Left hindlimb (tissue), 1 donor: ENCODE data around the gene PRSS36.
"Not testable (repeated sequence)": the region's sequence is repeated elsewhere in the genome, so short reads cannot be mapped to it uniquely, and the experiment has no call there.

ENCODE experiments used
- DNase-seq: peaks from one replicate; pipeline ENCODE4 v3.0.0-alpha.2; 2018

Gene PRSS36

DNA sequence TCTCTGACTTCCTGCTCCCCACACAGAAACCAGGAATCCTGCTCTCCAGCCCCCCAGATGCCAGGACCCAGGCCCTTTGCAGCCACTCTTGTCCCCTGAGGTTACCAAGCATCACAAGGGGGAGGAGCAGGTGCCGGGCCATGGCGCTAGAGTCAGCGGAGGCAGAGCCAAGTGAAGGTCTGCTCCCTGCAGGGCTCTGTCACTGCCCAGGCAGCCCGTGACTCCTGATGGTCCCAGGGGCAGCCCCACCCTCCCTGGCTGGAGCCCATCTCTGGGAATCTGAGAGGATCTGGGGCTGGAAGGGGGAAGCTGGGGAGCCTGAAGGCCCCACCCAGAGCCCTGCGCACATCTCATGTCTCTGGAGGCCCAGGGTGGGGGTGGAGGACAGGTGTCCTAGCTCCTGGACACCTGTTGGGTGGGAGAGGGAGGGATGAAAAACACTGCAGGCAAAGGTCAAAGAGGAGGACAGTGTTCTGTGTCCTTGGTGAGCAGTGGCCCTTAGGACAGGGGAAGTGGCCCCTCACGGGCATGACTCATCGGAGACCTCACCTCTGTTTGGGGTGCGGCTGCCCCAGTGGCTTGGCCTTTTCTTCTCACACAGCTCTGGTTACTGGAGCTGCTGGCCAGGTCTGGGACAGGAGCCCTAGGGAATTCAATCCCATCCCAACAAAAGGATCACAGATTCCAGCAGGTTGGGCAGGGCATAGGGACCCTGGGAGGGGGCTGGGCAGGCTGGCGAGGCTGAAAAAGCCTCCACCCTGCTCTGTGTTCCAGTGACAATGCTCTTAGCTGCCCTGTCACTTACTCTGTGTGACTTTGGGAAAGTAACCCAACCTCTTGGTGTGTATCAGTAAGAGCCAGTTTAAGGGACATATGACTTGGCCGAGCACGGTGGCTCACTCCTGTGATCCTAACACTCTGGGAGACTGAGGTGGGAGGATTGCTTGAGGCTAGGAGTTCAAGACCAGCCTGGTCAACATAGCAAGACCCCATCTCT, at the start of gene PRSS36:
Gene PRSS36 (minus strand): TSS at position 173 of the 997 bp plus-strand sequence. CDS start 31 bp downstream, at position 142.
- DNase-seq: no peak

DNA sequence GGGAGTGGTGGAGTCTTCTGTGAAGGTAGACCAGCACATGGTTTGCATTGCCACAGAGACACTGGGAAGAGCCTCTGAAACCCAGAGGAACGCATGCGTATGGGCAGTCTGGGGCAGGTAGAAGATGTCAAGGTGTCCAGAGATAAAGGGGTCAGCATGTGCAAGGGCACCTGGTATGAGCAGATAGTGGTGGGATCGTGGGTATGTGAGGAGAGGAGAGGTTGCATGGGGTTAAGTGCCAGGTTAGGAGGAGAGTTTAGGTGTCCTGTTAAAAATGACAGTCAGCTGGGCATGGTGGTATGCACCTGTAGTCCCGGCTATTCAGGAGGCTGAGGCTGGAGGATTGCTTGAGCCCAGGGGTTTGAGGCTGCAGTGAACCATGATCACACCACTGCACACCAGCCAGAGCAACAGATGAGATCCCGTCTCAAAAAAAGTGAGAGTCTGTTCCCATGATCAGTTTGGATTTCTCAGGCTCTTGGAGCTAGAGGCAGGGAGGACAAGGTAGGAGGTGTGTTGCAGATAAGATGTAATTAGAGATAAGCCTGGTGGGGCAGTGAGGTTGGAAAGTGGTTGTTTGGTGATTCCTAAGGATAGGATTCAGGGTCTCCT, 49.7 kb upstream of the PRSS36 start:
- DNase-seq: no peak

DNA sequence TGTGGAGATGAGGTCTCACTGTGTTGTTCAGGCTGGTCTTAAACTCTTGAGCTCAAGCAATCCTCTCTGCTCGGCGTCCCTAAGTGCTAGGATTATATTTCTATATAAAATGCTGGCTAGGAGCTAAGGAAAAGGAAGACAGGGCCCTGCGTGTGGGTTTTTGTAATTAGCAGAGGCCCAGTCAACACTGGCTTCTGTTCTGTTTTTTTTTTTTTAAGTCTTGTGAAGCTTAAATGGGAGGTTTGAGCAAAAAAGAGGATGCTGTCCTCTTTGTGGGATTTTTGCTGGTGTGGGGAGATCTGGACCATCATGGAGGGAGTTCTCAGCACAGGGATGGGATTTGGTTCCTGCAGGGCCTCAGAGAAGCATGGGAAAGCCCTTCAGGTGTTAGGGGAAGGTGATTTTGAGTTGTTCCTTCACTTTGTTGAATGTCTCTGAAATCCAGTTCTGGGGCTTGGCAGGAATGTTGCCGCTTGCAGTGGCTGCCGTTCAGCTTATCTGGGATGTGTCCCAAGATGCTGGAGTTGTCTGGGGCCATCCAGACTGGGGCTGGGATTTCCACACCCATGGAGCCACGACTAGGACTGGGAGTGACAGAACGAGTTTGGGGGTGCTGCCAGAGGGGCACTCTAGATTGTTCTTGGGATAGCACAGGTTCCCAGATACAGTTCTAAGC, 48.5 kb upstream of the PRSS36 start:
- no peak for DNase-seq

DNA sequence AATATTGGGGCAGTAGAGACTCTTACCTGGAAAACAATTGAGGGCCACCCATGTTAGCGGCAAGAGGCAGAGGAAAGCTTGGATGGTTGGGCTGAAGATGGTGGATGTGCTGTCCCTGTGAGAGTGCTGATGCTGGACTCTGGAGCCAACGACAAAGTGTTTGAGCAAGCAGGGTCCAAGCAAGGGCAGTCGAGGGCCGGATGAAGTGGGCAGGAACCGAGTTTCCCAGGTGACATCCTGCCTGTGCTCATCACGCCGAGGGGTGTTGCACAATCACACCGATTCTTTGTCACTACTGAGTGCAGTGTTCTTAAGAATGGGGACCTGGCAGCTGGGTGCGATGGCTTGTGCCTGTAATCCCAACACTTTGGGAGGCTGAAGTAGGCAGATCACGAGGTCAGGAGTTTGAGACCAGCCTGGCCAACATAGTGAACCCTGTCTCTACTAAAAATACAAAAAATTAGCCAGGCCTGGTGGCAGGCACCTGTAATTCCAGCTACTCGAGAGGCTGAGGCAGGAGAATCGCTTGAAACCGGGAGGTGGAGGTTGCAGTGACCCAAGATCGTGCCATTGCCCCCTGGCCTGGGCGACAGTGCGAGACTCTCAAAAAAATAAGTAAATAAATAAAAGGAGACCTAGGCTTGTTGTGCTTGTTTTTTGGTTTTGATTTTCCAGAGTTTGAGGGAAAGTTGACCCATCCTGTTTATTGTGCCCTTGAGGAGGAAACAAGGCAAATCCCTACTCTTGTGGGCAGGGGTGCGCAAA, 46.6 kb upstream of the PRSS36 start:
- no peak for DNase-seq

DNA sequence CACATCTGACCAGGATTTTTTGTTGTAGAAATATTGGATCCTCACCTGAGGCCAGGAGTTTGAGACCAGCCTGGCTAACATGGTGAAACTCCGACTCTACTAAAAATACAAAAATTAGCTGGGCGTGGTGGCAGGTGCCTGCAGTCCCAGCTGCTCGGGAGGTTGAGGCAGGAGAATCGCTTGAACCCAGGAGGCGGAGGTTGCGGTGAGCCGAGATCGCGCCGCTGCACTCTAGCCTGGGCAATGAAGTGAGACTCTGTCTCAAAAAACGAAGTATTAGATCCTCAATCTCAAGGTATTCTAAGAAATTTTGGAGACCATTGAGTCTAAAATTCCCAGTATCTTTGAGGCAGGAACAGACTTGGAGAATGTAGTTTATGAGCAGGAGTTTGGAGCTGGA, 46.0 kb upstream of the PRSS36 start:
- DNase-seq: not testable (repeated sequence)

DNA sequence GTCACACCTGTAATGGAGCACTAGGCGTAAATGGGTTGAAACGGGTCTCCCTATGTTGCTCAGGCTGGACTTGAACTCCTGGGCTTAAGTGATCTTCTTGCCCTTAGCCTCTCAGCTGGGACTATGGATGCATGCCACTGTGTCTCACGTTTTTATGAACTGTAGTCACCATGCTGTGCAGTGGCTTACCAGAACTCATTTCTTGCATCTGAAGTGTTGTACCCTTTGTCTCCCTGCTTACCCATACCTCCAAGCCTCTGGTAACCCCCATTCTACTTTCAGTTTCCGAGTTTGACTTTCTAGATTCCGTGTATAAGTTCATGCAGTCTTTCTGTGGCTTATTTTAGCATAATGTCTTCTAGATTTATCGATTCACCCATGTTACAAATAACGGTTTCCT, 45.0 kb upstream of the PRSS36 start:
- no peak for DNase-seq

DNA sequence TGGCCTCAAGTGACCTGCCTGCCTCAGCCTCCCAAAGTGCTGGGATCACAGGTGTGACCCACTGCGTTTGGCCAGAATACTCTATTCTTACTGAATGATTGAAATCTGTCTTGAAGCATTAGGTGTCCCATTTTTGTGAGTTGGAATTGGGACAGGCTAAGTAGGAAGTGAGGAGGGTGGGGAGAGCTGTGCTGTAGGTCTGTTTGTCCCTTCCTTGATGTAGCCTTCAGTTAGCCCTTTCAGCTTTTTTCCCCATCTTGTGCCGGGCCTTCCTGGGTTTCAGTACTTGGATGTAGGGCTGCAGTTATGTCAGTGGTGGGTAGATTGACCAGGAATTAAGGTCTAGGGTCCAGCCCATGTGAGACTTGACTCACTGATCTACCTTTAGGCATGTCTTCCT, 44.0 kb upstream of the PRSS36 start:
- no peak for DNase-seq

DNA sequence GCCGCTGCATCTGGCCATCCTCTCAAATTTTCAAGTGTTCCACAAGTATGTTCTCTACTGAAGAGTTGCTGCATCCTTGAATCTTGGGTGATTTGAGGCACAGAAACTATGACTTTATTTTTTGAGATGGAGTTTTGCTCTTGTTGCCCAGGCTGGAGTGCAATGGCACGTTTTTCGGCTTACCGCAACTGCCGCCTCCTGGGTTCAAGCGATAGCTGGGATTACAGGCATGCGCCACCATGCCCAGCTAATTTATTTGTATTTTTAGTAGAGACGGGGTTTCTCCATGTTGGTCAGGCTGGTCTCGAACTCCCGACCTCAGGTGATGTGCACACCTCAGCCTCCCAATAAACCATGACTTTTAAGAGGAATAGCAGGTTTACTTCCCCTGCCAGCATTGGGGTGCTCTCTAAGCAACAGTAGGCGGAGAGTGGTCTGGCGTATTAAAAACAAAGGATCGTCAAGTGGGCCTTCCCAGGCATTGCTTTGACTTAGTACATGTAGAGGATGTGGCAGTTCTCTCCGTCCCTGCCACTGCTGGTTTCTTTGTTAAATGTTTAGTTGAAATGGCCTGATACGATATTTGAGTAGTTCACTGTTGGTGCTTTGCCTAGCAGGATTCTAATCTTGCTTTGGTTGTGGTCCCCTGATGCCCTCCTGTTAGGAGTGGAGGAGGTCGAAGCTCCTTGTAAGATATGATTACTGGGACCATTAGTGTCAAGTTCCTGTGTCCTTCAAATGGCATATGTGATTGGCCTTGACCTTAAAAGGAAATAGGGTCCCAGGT, 43.2 kb upstream of the PRSS36 start:
- no peak for DNase-seq

DNA sequence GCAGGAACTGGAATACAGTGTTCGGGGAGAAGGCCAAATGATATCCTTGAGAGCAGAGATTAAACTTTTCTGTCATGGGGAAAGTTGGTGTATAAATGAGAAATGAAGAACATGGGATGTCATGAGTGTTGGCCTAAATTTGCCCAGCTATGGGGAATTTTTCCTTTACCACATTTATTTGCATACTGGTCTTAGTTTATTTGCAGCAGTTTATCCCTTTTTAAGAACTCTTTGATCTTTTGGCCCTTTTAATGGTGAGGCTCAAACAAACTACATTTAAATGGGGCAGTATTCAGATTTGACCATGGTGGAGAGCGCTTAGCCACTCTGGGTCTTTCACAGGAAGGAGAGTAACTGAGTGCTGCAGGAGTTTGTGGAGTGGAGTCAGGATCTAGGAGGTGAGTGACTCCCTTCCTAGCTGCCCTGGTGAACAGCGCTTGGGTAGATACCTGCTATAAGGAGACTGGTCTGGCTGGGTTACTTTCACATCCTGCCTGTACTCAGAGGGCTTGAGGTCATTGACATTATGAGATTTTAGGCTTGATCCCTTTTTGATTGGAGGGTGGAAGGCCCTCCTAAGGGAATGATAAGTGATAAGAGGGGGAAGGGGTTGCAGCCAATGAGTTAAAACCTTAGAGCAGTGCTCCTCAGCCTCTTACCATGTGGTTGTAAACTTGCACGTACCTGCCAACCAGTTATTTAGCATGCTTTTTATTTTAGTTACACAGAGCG, 42.0 kb upstream of the PRSS36 start:
- no peak for DNase-seq

DNA sequence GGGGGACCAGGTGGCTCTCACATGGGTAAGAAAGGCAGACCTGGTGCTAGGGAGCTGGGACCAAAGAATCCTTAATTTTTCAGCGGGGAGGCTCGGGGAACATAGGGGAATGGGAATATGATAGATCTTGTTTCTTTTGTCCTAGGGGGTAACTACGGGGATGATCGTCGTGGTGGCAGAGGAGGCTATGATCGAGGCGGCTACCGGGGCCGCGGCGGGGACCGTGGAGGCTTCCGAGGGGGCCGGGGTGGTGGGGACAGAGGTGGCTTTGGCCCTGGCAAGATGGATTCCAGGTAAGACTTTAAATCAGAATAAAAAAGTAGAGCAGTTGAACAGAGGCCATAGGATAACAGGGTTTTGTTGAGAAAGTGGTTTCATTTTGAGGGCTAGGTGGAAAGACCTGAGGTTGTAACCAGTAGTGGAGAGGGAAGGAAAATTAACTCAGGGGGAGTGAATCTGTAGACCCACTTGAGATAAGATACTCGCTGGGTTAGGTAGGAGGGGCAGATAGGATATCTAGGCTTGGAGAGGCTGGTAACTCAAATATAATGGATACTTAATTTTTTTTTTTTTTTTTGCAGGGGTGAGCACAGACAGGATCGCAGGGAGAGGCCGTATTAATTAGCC, 41.1 kb upstream of the PRSS36 start:
- DNase-seq: no peak

DNA sequence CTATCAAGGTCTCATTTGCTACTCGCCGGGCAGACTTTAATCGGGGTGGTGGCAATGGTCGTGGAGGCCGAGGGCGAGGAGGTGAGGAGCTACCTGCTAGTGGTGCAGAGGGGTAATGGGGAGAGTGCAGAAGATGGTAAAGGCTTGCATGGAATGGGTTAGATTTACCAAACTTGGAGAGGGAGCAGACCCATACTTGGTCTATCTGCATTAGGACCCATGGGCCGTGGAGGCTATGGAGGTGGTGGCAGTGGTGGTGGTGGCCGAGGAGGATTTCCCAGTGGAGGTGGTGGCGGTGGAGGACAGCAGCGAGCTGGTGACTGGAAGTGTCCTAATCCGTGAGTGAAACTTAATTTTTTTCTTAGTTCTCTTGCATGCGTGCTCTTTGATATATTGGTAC, 40.2 kb upstream of the PRSS36 start:
- no peak for DNase-seq

DNA sequence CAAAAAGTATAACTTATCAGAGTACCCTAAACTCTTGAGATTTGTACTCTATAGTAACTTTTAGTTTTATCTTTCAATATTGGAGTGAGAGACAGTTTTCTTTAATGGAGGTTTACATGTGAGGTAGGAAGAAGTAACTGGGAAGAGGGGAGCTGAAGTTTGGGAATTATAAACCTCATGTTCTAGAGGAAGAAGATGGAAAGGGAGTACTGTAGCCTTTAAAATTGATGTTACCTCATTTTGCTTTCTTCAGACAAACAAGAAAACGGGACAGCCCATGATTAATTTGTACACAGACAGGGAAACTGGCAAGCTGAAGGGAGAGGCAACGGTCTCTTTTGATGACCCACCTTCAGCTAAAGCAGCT, 39.5 kb upstream of the PRSS36 start:
- no peak for DNase-seq

DNA sequence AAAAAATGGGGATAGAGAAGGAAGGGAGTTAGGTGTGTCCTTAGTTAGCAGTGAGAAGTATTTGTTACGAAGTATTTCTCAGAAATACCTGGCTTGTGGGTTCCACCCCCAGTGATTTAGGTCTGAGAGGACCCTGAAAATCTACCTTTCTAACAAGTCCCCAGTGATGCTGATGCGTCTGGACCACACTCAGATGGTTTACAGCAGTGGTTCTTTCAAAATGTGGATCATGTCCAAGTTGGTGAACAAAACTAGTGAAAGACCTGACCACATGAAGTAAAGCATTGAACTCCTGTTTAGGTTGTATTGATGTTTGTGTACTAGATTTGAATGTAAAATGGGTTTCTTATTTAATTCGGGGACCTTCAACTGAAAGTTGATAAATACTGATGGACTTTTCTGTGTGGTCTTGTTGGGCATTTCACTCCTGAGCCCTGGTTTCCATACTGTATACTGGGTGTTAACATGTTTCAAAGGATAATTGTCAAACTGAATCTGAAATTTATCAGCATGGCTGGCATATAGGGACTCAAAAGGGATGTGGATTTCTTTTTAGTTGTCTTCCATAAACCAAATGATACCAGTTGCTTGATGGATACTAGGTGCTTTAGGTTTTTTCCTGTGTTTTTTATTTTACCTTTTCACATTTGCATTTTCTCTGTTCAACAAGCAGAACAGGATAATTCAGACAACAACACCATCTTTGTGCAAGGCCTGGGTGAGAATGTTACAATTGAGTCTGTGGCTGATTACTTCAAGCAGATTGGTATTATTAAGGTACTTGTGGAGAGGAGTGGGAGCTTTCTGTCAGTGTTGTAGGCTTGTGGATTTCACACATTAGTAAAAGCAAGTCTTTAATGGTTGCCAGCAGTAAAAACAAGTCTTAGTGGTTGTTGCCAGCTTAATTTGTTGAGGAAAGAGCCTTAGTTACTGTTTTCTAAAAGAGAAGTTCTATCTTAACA, 38.9 kb upstream of the PRSS36 start:
- no peak for DNase-seq

DNA sequence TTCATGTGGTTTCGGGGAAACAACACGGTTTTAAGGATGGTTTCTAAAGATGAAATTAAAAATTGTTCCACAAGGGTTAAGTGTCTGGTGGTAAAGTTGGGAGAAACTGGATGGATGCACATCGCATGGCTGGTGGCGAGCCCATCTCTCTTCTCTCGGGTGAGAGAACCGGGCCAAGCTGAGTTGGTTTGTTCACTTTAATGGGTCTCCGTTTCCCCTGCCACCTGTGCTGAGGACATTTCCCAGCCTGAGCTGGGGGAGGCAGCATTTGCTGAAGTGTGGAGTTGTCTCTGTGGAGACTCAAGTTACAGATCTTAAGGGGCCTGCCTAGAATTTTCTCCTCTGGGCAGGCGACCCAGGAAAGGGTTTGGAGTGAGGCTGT, 37.9 kb upstream of the PRSS36 start:
- DNase-seq: no peak

DNA sequence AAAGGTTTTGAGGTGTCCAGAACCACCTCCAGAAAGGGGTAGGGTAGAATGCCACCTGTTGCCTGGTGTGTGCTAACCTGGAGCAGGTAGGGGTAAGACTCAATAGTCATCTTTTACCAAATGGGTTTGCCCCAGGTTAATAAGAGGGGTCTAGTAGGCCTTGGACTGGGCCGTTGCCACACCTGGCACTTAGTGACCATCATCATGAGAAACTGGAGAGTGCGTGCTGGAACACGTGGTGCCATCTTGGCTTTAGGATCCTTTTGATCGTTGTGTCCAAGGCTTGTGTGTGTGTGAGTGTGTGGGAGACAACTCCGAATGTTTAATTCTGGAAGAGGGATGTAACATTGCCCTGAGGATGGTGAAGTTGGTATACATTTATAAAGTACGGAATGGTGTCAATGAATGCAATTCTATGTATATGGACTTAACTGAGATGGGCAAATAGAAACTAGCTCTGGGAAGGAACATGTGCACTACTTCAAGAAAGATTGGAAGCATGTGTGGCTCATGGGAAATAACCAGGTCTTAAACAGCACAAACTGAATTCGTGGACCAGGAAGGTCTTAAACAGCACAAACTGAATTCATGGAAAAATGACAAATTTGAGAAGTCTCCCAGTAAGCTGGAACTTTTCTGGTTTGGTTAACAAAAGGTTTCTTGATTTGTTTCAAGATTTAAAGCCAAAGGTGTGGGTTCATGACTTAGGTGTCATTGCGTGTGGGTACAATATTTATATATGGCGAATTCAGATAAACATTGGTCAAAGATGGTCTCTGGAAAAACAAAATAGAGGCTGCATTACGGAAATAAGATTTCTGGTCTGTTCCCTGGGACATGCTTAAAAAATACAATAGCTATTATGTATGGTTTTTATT, 37.3 kb upstream of the PRSS36 start:
- no peak for DNase-seq

DNA sequence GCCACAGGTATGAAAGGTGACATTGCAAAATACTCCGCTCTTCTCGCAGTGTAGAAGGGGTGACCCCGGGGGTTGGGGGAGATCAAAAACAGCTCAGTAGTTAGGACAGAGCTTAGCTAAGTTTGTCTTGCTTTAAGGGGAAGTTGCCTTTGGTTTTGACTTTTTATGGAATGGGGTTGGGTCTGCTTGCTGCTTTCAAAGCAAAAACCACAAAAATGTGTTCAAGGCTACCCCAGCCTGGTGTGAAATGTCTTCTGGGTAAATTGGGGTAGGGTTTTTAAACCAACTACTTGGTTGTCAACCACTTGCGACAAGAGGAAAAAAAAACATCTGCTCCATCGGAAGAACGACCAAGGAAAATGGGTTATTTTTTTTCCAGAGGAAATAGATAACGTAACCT, 36.3 kb upstream of the PRSS36 start:
- DNase-seq: no peak

DNA sequence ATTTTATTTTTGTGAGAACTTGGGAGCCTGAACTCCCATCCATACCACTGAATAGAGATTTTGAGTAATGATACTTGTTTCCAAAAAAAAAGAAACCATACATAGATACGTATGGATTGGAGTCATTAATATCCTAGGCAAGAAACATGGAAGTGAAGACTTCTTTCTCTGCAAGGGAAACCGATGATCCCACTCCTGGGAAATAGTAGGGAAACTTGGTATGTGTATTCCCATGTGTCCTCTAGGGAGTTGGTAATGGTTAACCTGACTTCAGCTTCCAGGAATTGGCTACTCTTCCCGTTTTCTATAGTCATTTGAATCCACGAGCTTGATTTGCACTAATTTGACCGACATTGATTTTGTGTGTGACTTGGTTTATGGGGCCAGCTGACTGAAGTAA, 35.5 kb upstream of the PRSS36 start:
- no peak for DNase-seq

DNA sequence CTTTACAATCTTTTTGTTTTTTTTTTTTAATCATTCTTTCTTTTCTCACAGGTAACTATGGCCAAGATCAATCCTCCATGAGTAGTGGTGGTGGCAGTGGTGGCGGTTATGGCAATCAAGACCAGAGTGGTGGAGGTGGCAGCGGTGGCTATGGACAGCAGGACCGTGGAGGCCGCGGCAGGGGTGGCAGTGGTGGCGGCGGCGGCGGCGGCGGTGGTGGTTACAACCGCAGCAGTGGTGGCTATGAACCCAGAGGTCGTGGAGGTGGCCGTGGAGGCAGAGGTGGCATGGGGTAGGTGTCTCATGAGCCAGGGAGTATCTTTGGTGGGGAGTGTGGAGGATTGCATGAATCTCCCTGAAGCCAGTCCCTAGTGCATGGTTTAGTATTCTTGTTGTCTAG, 35.0 kb upstream of the PRSS36 start:
- DNase-seq: no peak
